NCI-H774 (cell line): ENCODE results near the gene C2orf80.
"Not testable (repeated sequence)": the region's sequence is repeated elsewhere in the genome, so short reads cannot be mapped to it uniquely, and the experiment has no call there.

ENCODE experiments used
- DNase-seq: peaks from one replicate; lab custom pipeline; 2025; lab: John Stamatoyannopoulos, UW

C2orf80 gene

DNA sequence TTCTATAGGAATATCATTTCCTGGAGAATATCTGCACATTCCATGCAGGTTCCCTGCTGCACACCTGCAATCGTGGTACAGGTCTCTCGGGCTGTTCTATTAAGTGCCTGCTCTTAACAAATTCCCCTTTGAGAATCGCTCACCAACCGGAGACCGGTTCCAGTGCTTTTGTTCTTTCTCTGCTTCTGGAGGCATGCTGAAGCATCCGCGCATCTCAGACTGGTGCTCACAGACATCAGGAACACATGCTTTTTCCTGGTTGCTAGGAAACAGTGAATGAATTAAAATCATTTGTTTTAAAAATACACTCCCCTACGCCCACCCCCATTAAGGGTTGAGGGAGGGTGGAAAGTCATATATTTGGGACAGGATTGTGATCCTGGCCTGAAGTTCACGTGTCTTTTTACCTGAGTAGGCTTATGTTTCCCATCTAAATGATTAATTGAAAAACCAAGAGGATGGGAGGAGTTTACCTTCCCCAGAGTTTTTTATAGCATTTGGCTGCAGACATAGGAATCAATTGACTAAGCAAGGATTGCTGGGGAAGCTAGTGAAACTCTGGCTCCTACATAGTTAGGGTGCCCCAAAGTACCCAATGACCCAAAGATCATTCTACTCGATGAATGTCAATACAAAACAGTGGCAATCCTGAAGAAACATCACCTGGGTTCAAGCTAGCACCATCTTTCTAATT, at the start of gene C2orf80:
Gene C2orf80, minus strand, starts transcription at position 221 of the 694 bp plus-strand sequence. CDS start 3,044 bp downstream, outside the sequence.
- no peak for DNase-seq

GRCh38 chr2:208235860-208236259, 46.0 kb upstream of the C2orf80 start:
- DNase-seq: no peak

DNA sequence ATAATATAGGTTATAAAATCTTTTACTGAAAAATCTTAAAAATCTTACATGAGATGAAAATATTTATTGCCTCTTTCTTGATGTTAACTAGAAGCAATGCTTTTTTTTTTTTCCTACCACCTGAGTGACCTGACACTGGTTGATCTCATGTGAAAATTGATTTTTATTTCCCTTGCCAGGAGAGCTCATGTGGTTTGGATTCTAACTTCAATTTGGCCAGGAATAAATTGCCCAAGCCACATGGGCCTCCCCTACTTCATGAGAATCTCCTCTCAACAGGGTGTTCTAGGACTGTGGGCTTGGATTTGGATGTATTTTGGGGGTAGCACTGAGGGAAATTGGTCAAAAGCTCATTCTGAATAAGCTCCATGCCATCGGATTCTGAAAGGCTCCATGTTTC, 45.0 kb upstream of the C2orf80 start:
- DNase-seq: no peak

DNA sequence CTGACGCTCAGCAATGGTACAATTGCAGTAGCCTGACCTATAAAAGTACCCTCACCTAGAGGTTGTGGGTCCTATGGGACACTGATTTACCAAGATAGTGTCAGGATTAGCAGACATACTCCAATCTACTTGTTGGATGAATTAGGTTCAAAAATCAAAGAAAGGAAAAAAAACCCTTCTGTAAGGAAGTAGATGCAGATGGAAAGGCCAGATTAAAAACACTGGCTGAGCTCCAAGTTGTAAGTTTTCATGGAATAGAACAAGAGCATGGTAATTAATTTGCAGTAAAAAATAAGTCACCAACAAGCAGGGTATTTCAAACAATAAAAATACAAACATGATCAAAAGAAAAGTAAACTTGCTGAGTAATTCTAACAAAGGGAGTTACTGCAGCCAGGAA, 38.6 kb upstream of the C2orf80 start:
- no peak for DNase-seq

GRCh38 chr2:208227581-208228232, 37.9 kb upstream of the C2orf80 start:
- no peak for DNase-seq

GRCh38 chr2:208224802-208225201, 35.0 kb upstream of the C2orf80 start:
- no peak for DNase-seq

DNA sequence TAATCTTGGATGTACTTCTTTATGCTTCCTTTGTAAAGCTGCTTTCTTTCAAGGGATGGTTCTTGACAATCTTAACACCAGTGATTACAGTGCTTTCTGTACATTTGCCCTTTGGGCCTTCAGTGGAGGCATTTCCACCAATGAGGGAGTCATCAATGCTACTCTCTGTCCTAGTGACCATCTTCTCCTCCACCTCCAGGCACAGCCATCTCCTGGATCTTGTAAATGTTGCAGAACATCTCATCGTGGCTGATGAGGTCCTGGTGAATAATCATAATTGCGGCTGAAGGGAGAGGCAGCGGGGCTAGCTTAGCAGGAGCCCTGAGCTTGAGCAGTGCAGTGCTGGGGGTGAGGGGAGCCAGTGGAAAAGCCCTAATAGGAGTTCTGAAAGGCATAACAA, 32.5 kb upstream of the C2orf80 start:
- DNase-seq: no peak

- not testable (repeated sequence) for DNase-seq
Measured at GRCh38 chr2:208221873-208222272, 32.0 kb upstream of the C2orf80 start.

DNA sequence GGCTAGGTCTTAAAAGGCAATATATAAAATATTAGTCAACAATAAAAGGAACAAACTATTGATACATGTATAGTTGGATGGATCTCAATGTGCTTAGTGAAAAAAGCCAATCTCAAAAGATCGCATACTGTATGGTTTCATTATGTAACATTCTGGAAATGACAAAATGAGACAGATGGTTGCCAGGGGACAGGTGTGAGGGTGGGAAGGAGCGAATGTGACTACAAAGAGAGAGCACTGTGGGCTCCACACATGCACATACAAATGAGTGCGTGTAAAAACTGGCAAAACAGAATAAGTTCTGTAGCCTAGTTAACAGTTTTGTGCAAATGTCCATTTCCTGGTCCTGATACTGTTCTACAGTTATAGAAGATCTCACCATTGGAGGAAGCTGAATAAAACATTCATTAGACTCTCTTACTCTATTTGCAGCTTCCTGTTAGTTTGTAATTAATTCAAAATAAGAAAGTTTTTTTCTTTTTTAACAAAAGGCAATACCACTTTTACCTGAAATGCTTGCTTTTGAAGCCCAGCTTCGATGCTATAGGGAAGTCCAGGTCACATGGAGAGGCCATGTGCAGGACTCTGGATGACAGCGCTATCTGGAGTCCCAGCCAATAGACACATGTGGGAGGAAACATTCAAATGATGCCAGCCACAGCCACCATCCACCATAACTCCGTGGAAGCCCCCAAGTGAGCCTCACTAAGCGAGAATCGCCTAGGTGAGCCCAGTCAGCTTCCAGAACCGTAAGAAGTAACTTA, 21.0 kb upstream of the C2orf80 start:
- DNase-seq: no peak

GRCh38 chr2:208208335-208209085, 18.7 kb upstream of the C2orf80 start:
- no peak for DNase-seq

DNA sequence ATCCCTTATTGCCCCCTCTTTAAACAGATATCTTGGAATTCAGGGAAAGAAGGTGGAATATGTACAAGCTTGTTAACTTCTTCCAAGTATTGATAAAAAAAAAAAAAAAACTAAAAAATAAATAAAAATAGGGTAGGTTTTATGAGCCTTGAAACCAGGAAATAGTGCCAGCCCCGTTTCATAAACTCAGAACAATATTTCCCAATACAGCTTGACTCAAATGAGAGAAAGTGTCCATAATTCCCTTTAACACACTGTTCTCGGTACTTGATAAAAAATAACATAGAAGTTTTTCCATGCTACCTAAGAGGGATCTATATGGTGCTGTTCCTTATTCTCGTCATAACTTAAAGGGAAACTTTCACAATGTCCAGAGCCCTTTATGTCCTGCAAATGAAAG, 17.9 kb upstream of the C2orf80 start:
- no peak for DNase-seq

DNA sequence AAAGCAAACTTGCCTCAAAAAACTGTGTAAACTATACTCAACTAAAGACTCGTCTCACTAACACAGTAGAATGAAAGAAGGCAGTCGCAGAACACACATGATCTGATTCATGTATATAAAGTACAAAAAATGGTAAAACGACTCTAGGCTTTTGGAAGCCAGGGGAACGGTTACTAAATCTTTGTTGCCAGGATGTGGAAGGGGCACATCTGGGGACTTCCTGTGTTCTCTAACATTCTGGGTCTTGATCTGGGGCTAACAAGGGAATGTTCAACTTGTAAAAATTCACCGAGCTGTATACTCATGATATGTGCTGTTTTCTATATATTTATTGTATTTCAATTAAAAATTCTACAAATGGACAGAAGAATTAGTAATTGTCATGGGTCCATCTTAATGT, 14.3 kb upstream of the C2orf80 start:
- DNase-seq: no peak

GRCh38 chr2:208195531-208195930, 5.7 kb upstream of the C2orf80 start:
- no peak for DNase-seq

- DNase-seq: no peak
Measured at GRCh38 chr2:208192611-208193236, 2.9 kb upstream of the C2orf80 start.

DNA sequence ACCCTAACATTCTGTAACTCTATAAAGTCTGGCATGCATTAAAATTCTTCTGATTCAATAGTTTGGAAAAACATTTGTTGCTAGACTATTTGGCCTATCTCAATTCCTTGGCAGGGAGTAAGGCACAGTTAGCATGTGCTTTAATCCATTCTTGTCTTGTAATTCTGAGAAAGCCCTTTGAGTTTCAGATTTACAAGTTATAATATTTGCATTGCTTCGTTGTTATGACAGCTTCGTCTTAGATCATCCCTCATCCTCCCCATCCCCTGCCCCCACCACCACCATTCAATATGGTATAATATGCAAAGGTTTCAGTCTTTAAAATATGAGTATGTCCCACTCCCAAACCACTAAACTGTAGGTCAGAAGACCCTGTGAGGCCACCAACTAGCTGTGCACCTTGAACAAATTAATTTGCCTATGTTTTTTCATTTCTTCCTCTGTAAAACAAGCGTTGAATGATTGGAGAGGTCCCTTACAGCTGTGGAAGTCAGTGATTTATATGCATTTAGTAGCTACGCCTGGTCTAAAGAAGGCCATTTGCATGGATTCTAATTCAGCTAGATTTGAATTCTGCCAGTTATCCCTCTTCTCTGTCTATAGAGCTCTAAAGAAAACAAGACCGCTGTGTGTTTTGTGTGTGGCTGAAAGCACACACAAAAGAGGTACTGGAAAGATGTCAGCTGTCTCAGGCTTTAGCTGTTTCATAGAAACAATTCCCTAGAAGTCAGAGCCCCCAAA, 591 bp downstream of the C2orf80 start:
- DNase-seq: no peak

DNA sequence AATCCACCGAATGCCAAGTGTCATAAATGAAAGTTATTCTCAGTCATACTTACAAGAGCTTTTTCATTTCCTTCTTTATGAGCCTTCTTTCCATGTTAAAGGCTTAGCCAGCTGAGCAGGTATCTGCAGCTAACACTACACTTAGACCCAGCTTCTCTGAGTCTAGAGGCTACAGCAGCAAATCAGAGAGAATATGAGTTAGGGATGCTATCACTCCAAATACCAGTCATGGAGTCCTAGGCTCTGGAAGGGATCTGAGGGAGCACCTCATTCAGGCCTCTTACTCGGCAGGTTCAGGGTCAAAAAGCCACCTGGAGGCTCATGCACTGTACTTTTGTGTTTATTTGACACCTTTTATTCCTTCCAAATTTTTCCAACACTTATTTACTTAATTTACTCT, 2.9 kb downstream of the C2orf80 start:
- no peak for DNase-seq

GRCh38 chr2:208186465-208186864, 3.4 kb downstream of the C2orf80 start:
- DNase-seq: no peak

DNA sequence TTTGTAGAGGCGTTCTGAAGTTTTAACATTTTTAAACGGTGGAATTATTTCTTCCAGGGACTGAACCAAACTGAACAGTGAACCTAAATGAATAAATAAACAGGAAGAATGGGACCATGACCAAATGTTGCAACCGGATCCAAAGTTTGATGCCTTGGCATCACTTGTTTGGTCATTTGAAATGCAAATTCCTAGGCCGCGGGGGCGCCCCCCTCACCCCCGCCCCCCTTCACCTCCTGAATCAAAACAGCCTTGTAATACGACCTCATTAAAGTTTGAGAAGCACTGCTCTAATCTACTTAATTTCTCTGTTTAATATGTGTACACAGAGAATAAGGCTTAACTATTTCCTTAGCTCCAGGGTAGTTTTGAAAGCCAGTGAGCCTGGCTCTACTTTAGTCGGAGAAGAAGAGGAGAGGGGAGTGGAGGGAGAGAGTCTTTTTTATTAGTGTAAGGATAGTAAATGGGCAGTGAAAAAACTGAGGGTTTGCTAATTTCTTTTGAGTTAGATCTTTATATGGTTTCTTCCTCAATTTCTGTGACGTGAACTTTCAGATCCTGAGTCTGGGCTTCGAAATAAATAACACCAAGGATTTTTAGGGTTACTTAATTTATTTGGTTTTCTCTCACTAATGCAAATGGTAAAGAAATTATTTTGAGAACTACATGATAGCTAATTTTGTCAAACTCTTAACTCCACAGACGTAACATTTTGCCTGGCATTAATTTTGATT, 5.7 kb downstream of the C2orf80 start:
- DNase-seq: no peak

DNA sequence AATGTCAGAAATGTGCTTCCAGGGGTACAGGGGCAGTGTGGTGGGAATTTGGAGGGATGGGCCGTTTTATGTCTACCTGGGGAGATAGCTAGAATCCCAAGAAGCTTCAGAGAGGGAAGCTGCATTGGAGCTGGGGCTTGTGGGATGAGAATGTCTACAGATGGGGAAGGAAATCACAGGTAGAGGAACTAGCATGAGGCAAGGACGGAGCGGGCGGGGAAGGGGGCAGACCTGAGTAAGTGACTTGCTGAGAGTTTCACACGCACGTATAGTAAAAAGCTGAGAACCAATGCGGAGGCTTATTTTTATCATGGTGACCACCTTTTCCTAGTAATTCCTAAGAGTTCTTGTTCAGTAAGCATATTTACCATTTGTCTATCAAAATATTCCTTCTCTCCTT, 6.3 kb downstream of the C2orf80 start:
- no peak for DNase-seq

DNA sequence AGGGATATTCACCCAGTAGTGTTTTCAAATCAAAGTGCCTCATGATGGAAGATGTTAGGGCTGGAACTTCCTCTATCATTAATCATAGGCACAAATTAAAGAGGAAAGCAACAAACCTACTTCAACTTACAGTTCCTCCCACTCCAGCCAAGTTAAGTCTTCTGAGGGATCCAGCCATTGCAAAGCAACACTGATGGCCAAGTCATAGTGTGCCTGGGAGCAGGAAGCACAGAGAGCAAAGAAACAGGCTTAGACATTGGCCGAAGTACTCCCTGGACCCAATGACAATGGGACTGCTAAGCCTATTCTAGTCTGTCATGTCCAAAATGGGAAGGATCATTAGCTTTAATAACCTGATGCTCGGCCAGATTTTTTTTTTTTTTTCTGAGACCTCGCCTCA, 7.0 kb downstream of the C2orf80 start:
- DNase-seq: no peak
